MM.1S (cell line): ENCODE results near the gene OTOA.
"Not testable (repeated sequence)": the region's sequence is repeated elsewhere in the genome, so short reads cannot be mapped to it uniquely, and the experiment has no call there.

Experiments used
- DNase-seq: peaks from one replicate; pipeline ENCODE4 v3.0.0-alpha.2; 2015
- H2AFZ ChIP-seq: fragments of 300-600 bp; sonication (generic); 2 replicates; pipeline ENCODE4 v1.6.0; 2016; ENCODE audit warnings: antibody characterized with exemption, low read length
- H3F3A ChIP-seq: fragments of 300-600 bp; sonication (generic); 2 replicates; pipeline ENCODE4 v1.6.1; 2016; ENCODE audit warnings: mild to moderate bottlenecking, antibody characterized with exemption, low read length, moderate library complexity, mixed read lengths; ENCODE audit not compliant: insufficient read depth
- H3K27ac ChIP-seq: fragments of 300-600 bp; sonication (generic); 2 replicates; pipeline ENCODE4 v1.5.1; 2016; ENCODE audit warnings: mild to moderate bottlenecking, low read length
- H3K27me3 ChIP-seq: fragments of 300-600 bp; sonication (generic); replicated peaks from 2 replicates; pipeline ENCODE4 v1.6.0; 2016; ENCODE audit warnings: low read length; ENCODE audit not compliant: insufficient read depth
- H3K36me3 ChIP-seq: fragments of 300-600 bp; sonication (generic); replicated peaks from 2 replicates; pipeline ENCODE4 v1.6.1; 2016; ENCODE audit warnings: mild to moderate bottlenecking, low read length, mixed read lengths; ENCODE audit not compliant: insufficient read depth
- H3K4me1 ChIP-seq: fragments of 300-600 bp; sonication (generic); 2 replicates; pipeline ENCODE4 v1.6.1; 2016; ENCODE audit warnings: low read length, mixed read lengths
- H3K4me2 ChIP-seq: fragments of 300-600 bp; sonication (generic); 2 replicates; pipeline ENCODE4 v1.6.0; 2016; ENCODE audit warnings: low read depth, low read length
- H3K4me3 ChIP-seq: fragments of 300-600 bp; sonication (generic); 2 replicates; pipeline ENCODE4 v1.5.1; 2016; ENCODE audit warnings: low read length, mixed read lengths
- H3K79me2 ChIP-seq: fragments of 300-600 bp; sonication (generic); 2 replicates; pipeline ENCODE4 v1.6.1; 2016; ENCODE audit warnings: mixed run types, low read length, mixed read lengths
- H3K9ac ChIP-seq: fragments of 300-600 bp; sonication (generic); 2 replicates; pipeline ENCODE4 v1.6.1; 2016; ENCODE audit warnings: low read length, mixed read lengths
- H3K9me2 ChIP-seq: fragments of 300-600 bp; sonication (generic); replicated peaks from 2 replicates; pipeline ENCODE4 v1.6.1; 2016; ENCODE audit warnings: mild to moderate bottlenecking, low read length, mixed read lengths; ENCODE audit not compliant: insufficient read depth
- H3K9me3 ChIP-seq: fragments of 300-600 bp; sonication (generic); replicated peaks from 2 replicates; pipeline ENCODE4 v1.6.1; 2016; ENCODE audit warnings: mild to moderate bottlenecking, low read length, mixed read lengths; ENCODE audit not compliant: insufficient read depth
- H4K20me1 ChIP-seq: fragments of 300-600 bp; sonication (generic); 2 replicates; pipeline ENCODE4 v1.6.1; 2016; ENCODE audit warnings: mild to moderate bottlenecking, low read length, moderate library complexity, mixed read lengths; ENCODE audit not compliant: insufficient read depth
- EZH2 ChIP-seq: fragments of 300-600 bp; sonication (generic); optimal IDR thresholded peaks from 2 replicates; pipeline ENCODE3; 2017; ENCODE audit warnings: low read depth, mild to moderate bottlenecking, antibody characterized with exemption, low read length, mixed read lengths
- EZH2phosphoT487 ChIP-seq: fragments of 300-600 bp; sonication (generic); IDR thresholded peaks from 2 replicates; pipeline ENCODE4 v1.6.1; 2018; ENCODE audit warnings: antibody characterized with exemption, low read length
- TF ChIP-seq, protein P1 (sequence below): fragments of 300-600 bp; sonication (generic); IDR thresholded peaks from 2 replicates; pipeline ENCODE4 v1.5.1; 2016; ENCODE audit warnings: antibody characterized with exemption, low read length, mixed read lengths

OTOA gene

DNA sequence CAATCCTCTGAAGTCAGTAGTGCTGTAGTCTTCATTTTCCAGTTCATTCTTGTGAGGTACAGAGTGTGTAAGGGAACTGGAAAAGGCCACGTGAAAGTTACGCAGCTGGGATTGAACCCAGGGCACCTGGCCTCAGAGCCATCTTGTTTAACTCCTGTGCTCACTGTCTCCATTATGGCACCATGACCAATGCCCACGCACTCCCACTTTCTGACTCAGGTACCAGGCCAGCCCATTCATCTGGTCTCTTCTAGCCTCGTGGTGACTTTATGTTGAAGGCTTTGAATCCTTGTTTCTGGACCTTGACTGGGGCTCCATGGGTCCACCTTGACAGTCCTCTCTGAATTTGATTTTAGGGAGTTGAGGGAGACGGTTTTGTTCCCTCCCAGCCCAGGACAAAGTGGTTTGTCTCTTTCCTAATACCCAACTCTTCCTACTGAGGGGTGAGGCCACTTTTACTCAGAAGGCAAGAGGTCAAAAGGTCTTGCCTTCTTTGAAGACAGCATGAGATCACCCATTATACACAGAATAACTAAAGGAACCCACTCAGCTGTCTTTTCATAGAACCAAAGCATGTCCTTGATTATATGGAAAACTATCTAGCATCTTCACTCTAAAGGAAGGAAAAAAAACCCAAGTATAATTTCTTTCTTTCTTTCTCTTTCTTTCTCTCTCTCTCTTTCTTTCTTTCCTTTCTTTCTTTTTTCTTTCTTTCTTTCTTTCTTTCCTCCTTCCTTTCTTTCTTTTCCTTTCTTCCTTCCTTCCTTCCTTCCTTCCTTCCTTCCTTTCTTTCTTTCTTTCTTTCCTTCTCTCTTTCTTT lies 50.0 kb downstream of the OTOA start:
- Histone ChIP-seq H3K4me3 (no peak overlapping the region), H3K9ac (no peak overlapping the region), H3K79me2 (no peaks in the 10 kb centered on the region), H3K27me3 (no peaks in the 10 kb centered on the region), H3F3A (no peaks in the 10 kb centered on the region), H3K36me3 (no peaks in the 10 kb centered on the region), H3K27ac (no peak overlapping the region), H3K9me3 (no peaks in the 10 kb centered on the region), H4K20me1 (no peaks in the 10 kb centered on the region), H3K9me2 (no peaks in the 10 kb centered on the region), H3K4me1 (no peaks in the 10 kb centered on the region), H2AFZ (no peak overlapping the region), H3K4me2 (no peak overlapping the region)
- DNase-seq: no peak
- no peak for TF ChIP-seq EZH2
- TF ChIP-seq, protein P1, sequence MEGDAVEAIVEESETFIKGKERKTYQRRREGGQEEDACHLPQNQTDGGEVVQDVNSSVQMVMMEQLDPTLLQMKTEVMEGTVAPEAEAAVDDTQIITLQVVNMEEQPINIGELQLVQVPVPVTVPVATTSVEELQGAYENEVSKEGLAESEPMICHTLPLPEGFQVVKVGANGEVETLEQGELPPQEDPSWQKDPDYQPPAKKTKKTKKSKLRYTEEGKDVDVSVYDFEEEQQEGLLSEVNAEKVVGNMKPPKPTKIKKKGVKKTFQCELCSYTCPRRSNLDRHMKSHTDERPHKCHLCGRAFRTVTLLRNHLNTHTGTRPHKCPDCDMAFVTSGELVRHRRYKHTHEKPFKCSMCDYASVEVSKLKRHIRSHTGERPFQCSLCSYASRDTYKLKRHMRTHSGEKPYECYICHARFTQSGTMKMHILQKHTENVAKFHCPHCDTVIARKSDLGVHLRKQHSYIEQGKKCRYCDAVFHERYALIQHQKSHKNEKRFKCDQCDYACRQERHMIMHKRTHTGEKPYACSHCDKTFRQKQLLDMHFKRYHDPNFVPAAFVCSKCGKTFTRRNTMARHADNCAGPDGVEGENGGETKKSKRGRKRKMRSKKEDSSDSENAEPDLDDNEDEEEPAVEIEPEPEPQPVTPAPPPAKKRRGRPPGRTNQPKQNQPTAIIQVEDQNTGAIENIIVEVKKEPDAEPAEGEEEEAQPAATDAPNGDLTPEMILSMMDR: no peak
- TF ChIP-seq EZH2phosphoT487: no peak

- H2AFZ ChIP-seq, H3F3A ChIP-seq, H3K9me2 ChIP-seq, H4K20me1 ChIP-seq, H3K9ac ChIP-seq, H3K36me3 ChIP-seq, H3K79me2 ChIP-seq, H3K9me3 ChIP-seq, H3K4me3 ChIP-seq, DNase-seq, H3K27ac ChIP-seq, H3K4me1 ChIP-seq, H3K27me3 ChIP-seq, H3K4me2 ChIP-seq: not testable (repeated sequence)
Measured at GRCh38 chr16:21714369-21714618, 50.5 kb downstream of the OTOA start.

DNA sequence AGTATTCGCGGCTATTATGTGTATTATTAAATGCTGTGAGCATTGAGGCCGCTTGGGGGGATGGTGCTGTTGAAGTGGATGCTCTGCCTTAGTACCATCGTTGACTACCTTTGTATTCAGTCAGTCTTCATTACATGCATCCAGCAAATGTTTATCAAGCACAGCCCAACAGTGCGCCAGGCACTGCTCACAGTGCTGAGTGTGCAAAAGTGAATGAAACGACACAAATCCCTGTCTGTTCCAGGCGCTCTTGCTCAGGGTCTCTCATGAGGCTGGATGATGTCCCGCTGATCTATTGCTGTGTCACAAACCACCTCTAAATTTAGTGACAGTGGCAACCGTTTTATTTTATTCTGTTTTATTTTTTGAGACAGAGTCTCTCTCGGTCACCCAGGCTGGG lies 53.8 kb downstream of the OTOA start:
- DNase-seq: no peak
- H3K9ac ChIP-seq: no peak overlapping the region

DNA sequence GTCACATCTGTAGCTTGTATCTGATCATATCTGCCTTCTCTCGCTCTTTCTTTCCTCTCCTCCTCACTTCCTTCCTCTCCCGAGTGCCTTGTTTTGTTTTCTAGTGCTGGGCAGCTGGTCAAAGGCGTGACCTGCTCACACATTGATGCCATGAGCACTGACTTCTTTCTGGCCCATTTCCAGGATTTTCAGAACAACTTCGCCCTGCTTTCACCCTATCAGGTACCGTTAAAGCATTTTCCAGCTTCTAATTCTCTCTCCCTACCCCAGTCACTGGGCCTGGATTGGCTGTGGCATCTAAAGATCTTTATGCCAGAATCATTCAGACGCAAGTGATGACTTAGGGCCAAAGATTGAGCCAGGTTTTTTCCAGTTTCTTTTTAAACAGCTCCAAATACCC lies 55.5 kb downstream of the OTOA start:
- H3K36me3 ChIP-seq: no peaks in the 10 kb centered on the region
- H4K20me1 ChIP-seq: no peaks in the 10 kb centered on the region
- no peak overlapping the region for H2AFZ ChIP-seq
- no peaks in the 10 kb centered on the region for H3K27me3 ChIP-seq
- no peak overlapping the region for H3K4me2 ChIP-seq
- no peak for DNase-seq
- H3K9ac ChIP-seq: no peak overlapping the region
- H3K4me1 ChIP-seq: 0 out of 2 replicates have a peak, but pooled peaks cover 3% of the 10 kb centered on the region
- no peaks in the 10 kb centered on the region for H3K79me2 ChIP-seq
- no peaks in the 10 kb centered on the region for H3K9me3 ChIP-seq
- TF ChIP-seq EZH2phosphoT487 (no peak), EZH2 (no peak)
- TF ChIP-seq, protein P1: no peak
- no peaks in the 10 kb centered on the region for H3F3A ChIP-seq
- H3K27ac ChIP-seq: no peak overlapping the region
- no peak overlapping the region for H3K4me3 ChIP-seq
- H3K9me2 ChIP-seq: no peaks in the 10 kb centered on the region

More for the DNA sequence above, 53.8 kb downstream of the OTOA start:
- no peak overlapping the region for H3K4me3 ChIP-seq
- no peaks in the 10 kb centered on the region for H3K27me3 ChIP-seq
- no peaks in the 10 kb centered on the region for H3K4me1 ChIP-seq
- H3F3A ChIP-seq: no peaks in the 10 kb centered on the region
- H3K9me3 ChIP-seq: no peaks in the 10 kb centered on the region
- H3K9me2 ChIP-seq: no peaks in the 10 kb centered on the region
- H4K20me1 ChIP-seq: no peaks in the 10 kb centered on the region
- H2AFZ ChIP-seq: no peak overlapping the region
- H3K36me3 ChIP-seq: no peaks in the 10 kb centered on the region
- H3K4me2 ChIP-seq: no peak overlapping the region
- no peak for TF ChIP-seq EZH2phosphoT487
- TF ChIP-seq, protein P1: no peak
- no peak for TF ChIP-seq EZH2
- H3K79me2 ChIP-seq: no peaks in the 10 kb centered on the region
- H3K27ac ChIP-seq: no peak overlapping the region
